HCT116 (cell line): Measurements from ENCODE around the gene NAPSA. TPM values are rescaled to one million over a fixed set of nuclear protein-coding genes. Genes with fewer than 3 reads are reported as not detected.

Experiments
- CBX3 ChIP-seq: IDR thresholded peaks from 2 replicates; pipeline ENCODE4 v1.6.1; 2012; ENCODE audit warnings: low read depth
- CEBPB ChIP-seq: IDR thresholded peaks from 2 replicates; pipeline ENCODE4 v1.6.1; 2012; ENCODE audit warnings: low read depth
- ELF1 ChIP-seq: IDR thresholded peaks from 2 replicates; pipeline ENCODE4 v1.6.1; 2012; ENCODE audit warnings: low read depth, borderline replicate concordance
- EZH2phosphoT487 ChIP-seq: fragments of 200-600 bp; IDR thresholded peaks from 2 replicates; pipeline ENCODE4 v1.6.1; 2018; ENCODE audit warnings: antibody characterized with exemption, borderline replicate concordance
- JUND ChIP-seq: IDR thresholded peaks from 2 replicates; pipeline ENCODE4 v1.6.1; 2012
- ZNF274 ChIP-seq: fragments of 200-500 bp; sonication (Bioruptor generic); IDR thresholded peaks from 2 replicates; pipeline ENCODE4 v1.6.1; 2014; ENCODE audit warnings: mild to moderate bottlenecking, low read depth, low read length, inconsistent platforms
- total RNA-seq: library from RNA; stranded (reverse); gene quantifications from one replicate; pipeline ENCODE4 v1.2.1, GENCODE V29; 2021; ENCODE audit not compliant: unreplicated experiment
- TF ChIP-seq, protein P1 (sequence below): IDR thresholded peaks from 2 replicates; pipeline ENCODE4 v1.6.1; 2012; ENCODE audit warnings: low read depth
- TF ChIP-seq, protein P2 (sequence below): IDR thresholded peaks from 2 replicates; pipeline ENCODE4 v1.6.1; 2011; ENCODE audit warnings: mild to moderate bottlenecking, low read length, moderate library complexity; ENCODE audit not compliant: insufficient replicate concordance; ENCODE audit errors: extremely low read depth
- TF ChIP-seq, protein P3 (sequence below): IDR thresholded peaks from 2 replicates; pipeline ENCODE4 v1.6.1; 2012

Gene NAPSA
- total RNA-seq, 1 experiment from 2014 or later: 4.4 TPM

DNA sequence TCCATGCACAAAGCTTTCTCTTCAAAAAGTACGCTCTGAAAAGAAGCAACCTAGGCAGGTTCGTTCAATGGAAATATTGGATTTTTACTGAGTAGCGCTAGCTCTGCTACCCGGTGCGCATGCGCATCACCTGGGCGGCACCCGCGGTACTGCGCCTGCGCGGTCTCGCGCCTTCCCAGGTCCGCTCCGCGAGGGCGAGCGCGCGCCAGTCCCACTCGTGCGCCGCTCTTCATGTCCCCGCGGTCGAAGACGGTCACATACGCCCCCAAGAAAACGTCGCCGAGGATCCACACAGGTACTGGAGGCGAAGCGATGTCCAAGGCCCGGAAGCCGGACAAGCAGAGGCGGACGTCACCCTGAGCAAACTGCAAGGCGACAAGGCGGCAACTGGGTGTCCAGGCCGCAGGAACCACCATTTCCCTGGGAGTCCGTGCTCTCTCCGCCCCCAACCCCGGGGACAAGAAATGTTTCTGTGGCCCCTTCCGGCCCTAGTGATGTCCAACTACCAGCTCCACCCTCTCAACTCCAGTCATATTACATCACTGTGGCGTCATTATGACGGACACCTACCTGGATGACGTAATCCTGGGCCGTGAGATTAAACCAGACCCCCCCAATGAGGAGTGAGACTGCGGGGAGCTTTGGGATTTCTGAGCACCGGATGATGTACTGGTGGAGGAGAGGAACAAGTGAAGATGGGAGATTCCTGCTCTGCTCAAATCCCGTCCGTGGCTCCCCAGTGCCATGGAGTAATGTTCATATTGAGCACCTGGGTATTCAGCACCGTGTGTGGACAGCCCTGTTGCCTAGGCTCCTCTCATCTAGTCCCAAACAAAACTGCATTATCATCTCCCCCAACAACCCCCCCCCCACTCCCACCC is 31.5 kb downstream of the NAPSA start (continued):
- TF ChIP-seq, protein P1, sequence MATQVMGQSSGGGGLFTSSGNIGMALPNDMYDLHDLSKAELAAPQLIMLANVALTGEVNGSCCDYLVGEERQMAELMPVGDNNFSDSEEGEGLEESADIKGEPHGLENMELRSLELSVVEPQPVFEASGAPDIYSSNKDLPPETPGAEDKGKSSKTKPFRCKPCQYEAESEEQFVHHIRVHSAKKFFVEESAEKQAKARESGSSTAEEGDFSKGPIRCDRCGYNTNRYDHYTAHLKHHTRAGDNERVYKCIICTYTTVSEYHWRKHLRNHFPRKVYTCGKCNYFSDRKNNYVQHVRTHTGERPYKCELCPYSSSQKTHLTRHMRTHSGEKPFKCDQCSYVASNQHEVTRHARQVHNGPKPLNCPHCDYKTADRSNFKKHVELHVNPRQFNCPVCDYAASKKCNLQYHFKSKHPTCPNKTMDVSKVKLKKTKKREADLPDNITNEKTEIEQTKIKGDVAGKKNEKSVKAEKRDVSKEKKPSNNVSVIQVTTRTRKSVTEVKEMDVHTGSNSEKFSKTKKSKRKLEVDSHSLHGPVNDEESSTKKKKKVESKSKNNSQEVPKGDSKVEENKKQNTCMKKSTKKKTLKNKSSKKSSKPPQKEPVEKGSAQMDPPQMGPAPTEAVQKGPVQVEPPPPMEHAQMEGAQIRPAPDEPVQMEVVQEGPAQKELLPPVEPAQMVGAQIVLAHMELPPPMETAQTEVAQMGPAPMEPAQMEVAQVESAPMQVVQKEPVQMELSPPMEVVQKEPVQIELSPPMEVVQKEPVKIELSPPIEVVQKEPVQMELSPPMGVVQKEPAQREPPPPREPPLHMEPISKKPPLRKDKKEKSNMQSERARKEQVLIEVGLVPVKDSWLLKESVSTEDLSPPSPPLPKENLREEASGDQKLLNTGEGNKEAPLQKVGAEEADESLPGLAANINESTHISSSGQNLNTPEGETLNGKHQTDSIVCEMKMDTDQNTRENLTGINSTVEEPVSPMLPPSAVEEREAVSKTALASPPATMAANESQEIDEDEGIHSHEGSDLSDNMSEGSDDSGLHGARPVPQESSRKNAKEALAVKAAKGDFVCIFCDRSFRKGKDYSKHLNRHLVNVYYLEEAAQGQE: no peak
- TF ChIP-seq ZNF274: no peak
- peak; percentile 36; the same call in 1 of the 2 replicates for TF ChIP-seq CBX3
- TF ChIP-seq, protein P2, sequence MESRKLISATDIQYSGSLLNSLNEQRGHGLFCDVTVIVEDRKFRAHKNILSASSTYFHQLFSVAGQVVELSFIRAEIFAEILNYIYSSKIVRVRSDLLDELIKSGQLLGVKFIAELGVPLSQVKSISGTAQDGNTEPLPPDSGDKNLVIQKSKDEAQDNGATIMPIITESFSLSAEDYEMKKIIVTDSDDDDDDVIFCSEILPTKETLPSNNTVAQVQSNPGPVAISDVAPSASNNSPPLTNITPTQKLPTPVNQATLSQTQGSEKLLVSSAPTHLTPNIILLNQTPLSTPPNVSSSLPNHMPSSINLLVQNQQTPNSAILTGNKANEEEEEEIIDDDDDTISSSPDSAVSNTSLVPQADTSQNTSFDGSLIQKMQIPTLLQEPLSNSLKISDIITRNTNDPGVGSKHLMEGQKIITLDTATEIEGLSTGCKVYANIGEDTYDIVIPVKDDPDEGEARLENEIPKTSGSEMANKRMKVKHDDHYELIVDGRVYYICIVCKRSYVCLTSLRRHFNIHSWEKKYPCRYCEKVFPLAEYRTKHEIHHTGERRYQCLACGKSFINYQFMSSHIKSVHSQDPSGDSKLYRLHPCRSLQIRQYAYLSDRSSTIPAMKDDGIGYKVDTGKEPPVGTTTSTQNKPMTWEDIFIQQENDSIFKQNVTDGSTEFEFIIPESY: no peak
- no peak for TF ChIP-seq JUND
- TF ChIP-seq CEBPB: no peak
- TF ChIP-seq, protein P3, sequence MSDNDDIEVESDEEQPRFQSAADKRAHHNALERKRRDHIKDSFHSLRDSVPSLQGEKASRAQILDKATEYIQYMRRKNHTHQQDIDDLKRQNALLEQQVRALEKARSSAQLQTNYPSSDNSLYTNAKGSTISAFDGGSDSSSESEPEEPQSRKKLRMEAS: peak; percentile 98
- no peak for TF ChIP-seq ELF1
- no peak for TF ChIP-seq EZH2phosphoT487
- TF ChIP-seq, all 23 proteins: peak for 4
